ENCODE measurements around the gene GCNT4.

Gene GCNT4

GRCh38 chr5:75016896-75017295 lies 35.5 kb downstream of the GCNT4 start:
- no peak overlapping the region for H3K4me3 ChIP-seq (ENCODE audit: low read depth, low read length)
- no peaks in the 10 kb centered on the region for H3K36me3 ChIP-seq (ENCODE audit: insufficient read depth, low read length)
- no peak overlapping the region for H3K27ac ChIP-seq (ENCODE audit: low read depth, low read length)
- no peaks in the 10 kb centered on the region for H3K79me2 ChIP-seq (ENCODE audit: control insufficient read depth, insufficient read depth, low read length, unreplicated experiment)
- no peak overlapping the region for H2AFZ ChIP-seq (ENCODE audit: low read length, unreplicated experiment)
- no peaks in the 10 kb centered on the region for H3K4me1 ChIP-seq (ENCODE audit: control insufficient read depth, insufficient read depth, low read length, unreplicated experiment)
- no peaks in the 10 kb centered on the region for H3K27me3 ChIP-seq (ENCODE audit: insufficient read depth, low read length)

- H3K4me3 ChIP-seq (ENCODE audit: low read depth, low read length) = no peak overlapping the region
- H3K27ac ChIP-seq (ENCODE audit: low read depth, low read length) = no peak overlapping the region
- no peaks in the 10 kb centered on the region for H3K27me3 ChIP-seq (ENCODE audit: insufficient read depth, low read length)
- H3K79me2 ChIP-seq (ENCODE audit: control insufficient read depth, insufficient read depth, low read length, unreplicated experiment) = no peaks in the 10 kb centered on the region
- no peaks in the 10 kb centered on the region for H3K36me3 ChIP-seq (ENCODE audit: insufficient read depth, low read length)
- H2AFZ ChIP-seq (ENCODE audit: low read length, unreplicated experiment) = no peak overlapping the region
- H3K4me1 ChIP-seq (ENCODE audit: control insufficient read depth, insufficient read depth, low read length, unreplicated experiment) = no peaks in the 10 kb centered on the region
Measured at GRCh38 chr5:75012748-75013147, 39.6 kb downstream of the GCNT4 start.

GRCh38 chr5:75010838-75011237 lies 41.5 kb downstream of the GCNT4 start:
- Histone ChIP-seq H3K27ac (ENCODE audit: low read depth, low read length) (no peak overlapping the region), H3K27me3 (ENCODE audit: insufficient read depth, low read length) (no peaks in the 10 kb centered on the region), H2AFZ (ENCODE audit: low read length, unreplicated experiment) (no peak overlapping the region), H3K4me3 (ENCODE audit: low read depth, low read length) (no peak overlapping the region), H3K79me2 (ENCODE audit: control insufficient read depth, insufficient read depth, low read length, unreplicated experiment) (no peaks in the 10 kb centered on the region), H3K36me3 (ENCODE audit: insufficient read depth, low read length) (no peaks in the 10 kb centered on the region), H3K4me1 (ENCODE audit: control insufficient read depth, insufficient read depth, low read length, unreplicated experiment) (no peaks in the 10 kb centered on the region)

GRCh38 chr5:75009556-75010345 lies 42.6 kb downstream of the GCNT4 start:
- Histone ChIP-seq H3K79me2 (ENCODE audit: control insufficient read depth, insufficient read depth, low read length, unreplicated experiment) (no peaks in the 10 kb centered on the region), H3K36me3 (ENCODE audit: insufficient read depth, low read length) (no peaks in the 10 kb centered on the region), H3K27me3 (ENCODE audit: insufficient read depth, low read length) (no peaks in the 10 kb centered on the region), H3K4me3 (ENCODE audit: low read depth, low read length) (no peak overlapping the region), H3K4me1 (ENCODE audit: control insufficient read depth, insufficient read depth, low read length, unreplicated experiment) (no peaks in the 10 kb centered on the region), H3K27ac (ENCODE audit: low read depth, low read length) (no peak overlapping the region), H2AFZ (ENCODE audit: low read length, unreplicated experiment) (no peak overlapping the region)

GRCh38 chr5:75006865-75007822 lies 45.2 kb downstream of the GCNT4 start:
- Histone ChIP-seq H3K36me3 (ENCODE audit: insufficient read depth, low read length) (no peaks in the 10 kb centered on the region), H3K79me2 (ENCODE audit: control insufficient read depth, insufficient read depth, low read length, unreplicated experiment) (no peaks in the 10 kb centered on the region), H3K4me1 (ENCODE audit: control insufficient read depth, insufficient read depth, low read length, unreplicated experiment) (no peaks in the 10 kb centered on the region), H3K27ac (ENCODE audit: low read depth, low read length) (no peak overlapping the region), H2AFZ (ENCODE audit: low read length, unreplicated experiment) (no peak overlapping the region), H3K4me3 (ENCODE audit: low read depth, low read length) (no peak overlapping the region), H3K27me3 (ENCODE audit: insufficient read depth, low read length) (peaks cover 9% of the 10 kb centered on the region; the same call in 1 of the 2 replicates)

GRCh38 chr5:75005561-75005960 lies 46.8 kb downstream of the GCNT4 start:
- no peak overlapping the region for H2AFZ ChIP-seq (ENCODE audit: low read length, unreplicated experiment)
- no peak overlapping the region for H3K4me3 ChIP-seq (ENCODE audit: low read depth, low read length)
- H3K4me1 ChIP-seq (ENCODE audit: control insufficient read depth, insufficient read depth, low read length, unreplicated experiment) = no peaks in the 10 kb centered on the region
- no peak overlapping the region for H3K27ac ChIP-seq (ENCODE audit: low read depth, low read length)
- H3K27me3 ChIP-seq (ENCODE audit: insufficient read depth, low read length) = peaks cover 9% of the 10 kb centered on the region; the same call in 1 of the 2 replicates
- H3K36me3 ChIP-seq (ENCODE audit: insufficient read depth, low read length) = no peaks in the 10 kb centered on the region
- H3K79me2 ChIP-seq (ENCODE audit: control insufficient read depth, insufficient read depth, low read length, unreplicated experiment) = no peaks in the 10 kb centered on the region

Measured in ACC112 (cell line).